Stimulated activated memory B cell treated with anti-CD40 and anti-IgM and Interleukin-4, amounts not matched to agents 10 μg/mL and 1 μg/mL and 100 μg/mL, for 72 hours (primary cell): Measurements from ENCODE around the gene YWHAB.

Experiments
- ATAC-seq: fragments of 150-1000 bp; cut with Tn5 transposase; 2 replicates; pipeline ENCODE4 v1.10.0; 2021
- H3K27ac Mint-ChIP-seq: one replicate; pipeline ENCODE4 v1.8.0; 2022; ENCODE audit warnings: mild to moderate bottlenecking, mixed read lengths
- H3K27me3 Mint-ChIP-seq: one replicate; pipeline ENCODE4 v1.8.0; 2022; ENCODE audit warnings: mixed read lengths
- H3K36me3 Mint-ChIP-seq: one replicate; pipeline ENCODE4 v1.8.0; 2022; ENCODE audit warnings: mixed read lengths
- H3K4me1 Mint-ChIP-seq: one replicate; pipeline ENCODE4 v1.8.0; 2022; ENCODE audit warnings: mixed read lengths
- H3K4me3 Mint-ChIP-seq: one replicate; pipeline ENCODE4 v1.8.0; 2022; ENCODE audit warnings: mild to moderate bottlenecking, moderate library complexity, mixed read lengths
- H3K9me3 Mint-ChIP-seq: one replicate; pipeline ENCODE4 v1.8.0; 2022; ENCODE audit warnings: mixed read lengths

Gene YWHAB

DNA sequence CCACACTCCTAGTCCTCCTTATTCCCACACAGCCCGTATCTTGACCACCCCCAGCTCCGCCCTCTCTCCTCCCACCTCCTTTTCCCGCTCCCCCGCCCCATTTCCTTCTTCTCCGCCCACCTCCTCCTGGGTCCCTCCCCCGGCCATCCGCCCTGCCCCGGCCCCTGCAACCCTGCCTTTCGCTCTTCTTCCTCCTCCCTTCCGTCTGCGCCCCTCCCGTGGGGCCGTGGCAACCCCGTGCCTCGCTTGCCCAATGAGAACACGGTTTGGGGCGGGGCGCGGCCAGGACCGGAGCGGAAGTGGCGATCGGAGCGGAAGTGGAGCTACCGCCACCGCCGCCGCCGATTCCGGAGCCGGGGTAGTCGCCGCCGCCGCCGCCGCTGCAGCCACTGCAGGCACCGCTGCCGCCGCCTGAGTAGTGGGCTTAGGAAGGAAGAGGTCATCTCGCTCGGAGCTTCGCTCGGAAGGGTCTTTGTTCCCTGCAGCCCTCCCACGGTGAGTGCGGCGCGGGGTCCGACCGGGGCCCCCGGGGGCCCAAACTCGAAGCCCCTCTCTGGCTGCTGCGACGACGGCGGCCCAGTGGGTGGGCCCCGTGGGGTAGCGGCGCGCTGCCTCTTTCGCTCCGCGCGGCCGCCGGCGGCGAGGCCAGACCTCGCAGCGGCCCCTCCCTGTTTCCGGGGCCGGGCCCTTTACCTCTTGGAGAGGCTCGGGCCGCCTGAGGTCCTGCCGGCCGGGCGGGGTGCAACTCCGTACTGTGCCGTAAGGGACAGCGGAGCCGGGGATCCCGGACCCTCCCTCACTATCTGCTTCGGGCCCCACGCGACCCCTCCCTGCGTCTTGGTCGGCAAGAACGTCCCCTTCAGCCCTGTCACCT is at the start of gene YWHAB:
TSS of gene YWHAB (plus strand) at position 314 of the 874 bp plus-strand sequence. CDS start 15,829 bp downstream, outside the sequence.
- Mint-ChIP-seq H3K36me3 (no peaks in the 10 kb centered on the region), H3K4me3 (peak within 1 kb of the TSS; percentile 96), H3K27me3 (no peaks in the 10 kb centered on the region), H3K27ac (peak within 1 kb of the TSS; percentile 92), H3K4me1 (peaks cover 56% of the 10 kb centered on the region), H3K9me3 (no peaks in the 10 kb centered on the region)
- ATAC-seq: peak; percentile 99

GRCh38 chr20:44836601-44837120 is 48.8 kb upstream of the YWHAB start:
- no peak for ATAC-seq
- H3K36me3 Mint-ChIP-seq: peaks cover 5% of the 10 kb centered on the region
- no peaks in the 10 kb centered on the region for H3K4me1 Mint-ChIP-seq
- H3K4me3 Mint-ChIP-seq: no peak overlapping the region
- H3K9me3 Mint-ChIP-seq: peaks cover 9% of the 10 kb centered on the region
- H3K27me3 Mint-ChIP-seq: peaks cover 27% of the 10 kb centered on the region
- H3K27ac Mint-ChIP-seq: no peak overlapping the region

DNA sequence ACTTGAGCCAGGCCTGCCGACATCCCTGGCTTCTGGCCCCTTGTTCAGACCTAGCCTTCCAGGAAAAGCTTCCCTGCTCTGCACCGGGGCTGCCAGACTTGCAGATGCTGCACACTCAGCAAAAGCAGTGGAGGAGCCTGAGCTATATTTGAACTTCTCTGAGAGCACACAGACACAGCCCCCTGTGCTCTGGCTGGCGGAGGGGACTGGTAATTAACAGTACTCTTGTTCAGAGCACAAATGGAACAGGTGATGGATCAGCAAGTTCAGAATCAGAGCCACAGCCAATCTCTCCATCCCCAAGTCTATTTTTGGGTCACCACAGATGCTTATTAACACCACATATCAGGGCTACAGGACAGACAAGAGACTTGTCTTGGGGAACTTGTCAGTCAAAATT is 47.6 kb upstream of the YWHAB start:
- ATAC-seq: no peak
- Mint-ChIP-seq H3K4me3 (no peak overlapping the region), H3K9me3 (peaks cover 9% of the 10 kb centered on the region), H3K36me3 (peaks cover 5% of the 10 kb centered on the region), H3K27me3 (peaks cover 27% of the 10 kb centered on the region), H3K4me1 (no peaks in the 10 kb centered on the region), H3K27ac (no peak overlapping the region)

- Mint-ChIP-seq H3K4me3 (no peak overlapping the region), H3K27me3 (peaks cover 32% of the 10 kb centered on the region), H3K27ac (no peak overlapping the region), H3K9me3 (peaks cover 9% of the 10 kb centered on the region), H3K4me1 (no peaks in the 10 kb centered on the region), H3K36me3 (peaks cover 5% of the 10 kb centered on the region)
- ATAC-seq: no peak
Measured at GRCh38 chr20:44838521-44838920, 47.0 kb upstream of the YWHAB start.

DNA sequence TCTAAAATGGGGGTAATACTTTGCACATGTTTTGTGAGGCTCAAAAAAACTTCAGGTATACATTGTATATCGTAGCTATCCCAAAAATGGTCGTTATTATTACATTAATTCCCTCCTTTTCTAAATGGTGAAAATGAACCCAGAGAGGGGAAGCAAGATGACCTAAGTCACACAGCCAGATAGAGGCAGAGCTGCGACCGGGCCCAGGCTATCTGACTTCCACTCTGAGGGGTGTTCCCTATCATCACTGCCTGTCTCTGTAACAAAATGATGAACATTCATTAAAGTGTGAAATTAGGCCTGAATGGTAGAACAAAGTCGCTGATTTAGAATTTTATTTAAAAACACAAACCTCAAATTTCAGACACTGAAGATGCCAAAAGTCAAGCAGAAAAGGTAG is 46.0 kb upstream of the YWHAB start:
- no peak for ATAC-seq
- H3K27me3 Mint-ChIP-seq: peaks cover 42% of the 10 kb centered on the region
- no peaks in the 10 kb centered on the region for H3K4me1 Mint-ChIP-seq
- H3K36me3 Mint-ChIP-seq: peaks cover 5% of the 10 kb centered on the region
- no peak overlapping the region for H3K4me3 Mint-ChIP-seq
- H3K9me3 Mint-ChIP-seq: peaks cover 7% of the 10 kb centered on the region
- H3K27ac Mint-ChIP-seq: no peak overlapping the region

- Mint-ChIP-seq H3K4me3 (no peak overlapping the region), H3K27ac (no peak overlapping the region), H3K36me3 (peaks cover 5% of the 10 kb centered on the region), H3K4me1 (no peaks in the 10 kb centered on the region), H3K9me3 (peaks cover 7% of the 10 kb centered on the region), H3K27me3 (peaks cover 55% of the 10 kb centered on the region)
- no peak for ATAC-seq
Measured at GRCh38 chr20:44840826-44841225, 44.7 kb upstream of the YWHAB start.

- ATAC-seq: no peak
- no peak overlapping the region for H3K4me3 Mint-ChIP-seq
- H3K36me3 Mint-ChIP-seq: peaks cover 5% of the 10 kb centered on the region
- H3K27ac Mint-ChIP-seq: no peak overlapping the region
- H3K4me1 Mint-ChIP-seq: no peaks in the 10 kb centered on the region
- peaks cover 64% of the 10 kb centered on the region for H3K27me3 Mint-ChIP-seq
- peaks cover 7% of the 10 kb centered on the region for H3K9me3 Mint-ChIP-seq
Measured at GRCh38 chr20:44841955-44842354, 43.5 kb upstream of the YWHAB start.

GRCh38 chr20:44843876-44844275 is 41.6 kb upstream of the YWHAB start:
- Mint-ChIP-seq H3K36me3 (peaks cover 5% of the 10 kb centered on the region), H3K27me3 (peaks cover 64% of the 10 kb centered on the region), H3K4me3 (no peak overlapping the region), H3K4me1 (no peaks in the 10 kb centered on the region), H3K27ac (no peak overlapping the region), H3K9me3 (peaks cover 4% of the 10 kb centered on the region)
- no peak for ATAC-seq

GRCh38 chr20:44848254-44849015 is 37.1 kb upstream of the YWHAB start:
- no peak for ATAC-seq
- no peaks in the 10 kb centered on the region for H3K4me1 Mint-ChIP-seq
- H3K27me3 Mint-ChIP-seq: peaks cover 44% of the 10 kb centered on the region
- H3K9me3 Mint-ChIP-seq: no peaks in the 10 kb centered on the region
- no peak overlapping the region for H3K4me3 Mint-ChIP-seq
- H3K36me3 Mint-ChIP-seq: no peaks in the 10 kb centered on the region
- no peak overlapping the region for H3K27ac Mint-ChIP-seq

- H3K27me3 Mint-ChIP-seq: peaks cover 31% of the 10 kb centered on the region
- H3K36me3 Mint-ChIP-seq: no peaks in the 10 kb centered on the region
- ATAC-seq: no peak
- no peak overlapping the region for H3K27ac Mint-ChIP-seq
- no peak overlapping the region for H3K4me3 Mint-ChIP-seq
- no peaks in the 10 kb centered on the region for H3K4me1 Mint-ChIP-seq
- H3K9me3 Mint-ChIP-seq: no peaks in the 10 kb centered on the region
Measured at GRCh38 chr20:44849703-44850102, 35.8 kb upstream of the YWHAB start.

- H3K27me3 Mint-ChIP-seq: peaks cover 26% of the 10 kb centered on the region
- ATAC-seq: no peak
- H3K27ac Mint-ChIP-seq: no peak overlapping the region
- no peaks in the 10 kb centered on the region for H3K9me3 Mint-ChIP-seq
- no peaks in the 10 kb centered on the region for H3K36me3 Mint-ChIP-seq
- no peak overlapping the region for H3K4me3 Mint-ChIP-seq
- no peaks in the 10 kb centered on the region for H3K4me1 Mint-ChIP-seq
Measured at GRCh38 chr20:44850272-44850671, 35.2 kb upstream of the YWHAB start.

- no peaks in the 10 kb centered on the region for H3K9me3 Mint-ChIP-seq
- no peak for ATAC-seq
- H3K27ac Mint-ChIP-seq: no peak overlapping the region
- no peaks in the 10 kb centered on the region for H3K36me3 Mint-ChIP-seq
- H3K27me3 Mint-ChIP-seq: peaks cover 20% of the 10 kb centered on the region
- no peaks in the 10 kb centered on the region for H3K4me1 Mint-ChIP-seq
- no peak overlapping the region for H3K4me3 Mint-ChIP-seq
Measured at GRCh38 chr20:44850837-44851236, 34.7 kb upstream of the YWHAB start.

DNA sequence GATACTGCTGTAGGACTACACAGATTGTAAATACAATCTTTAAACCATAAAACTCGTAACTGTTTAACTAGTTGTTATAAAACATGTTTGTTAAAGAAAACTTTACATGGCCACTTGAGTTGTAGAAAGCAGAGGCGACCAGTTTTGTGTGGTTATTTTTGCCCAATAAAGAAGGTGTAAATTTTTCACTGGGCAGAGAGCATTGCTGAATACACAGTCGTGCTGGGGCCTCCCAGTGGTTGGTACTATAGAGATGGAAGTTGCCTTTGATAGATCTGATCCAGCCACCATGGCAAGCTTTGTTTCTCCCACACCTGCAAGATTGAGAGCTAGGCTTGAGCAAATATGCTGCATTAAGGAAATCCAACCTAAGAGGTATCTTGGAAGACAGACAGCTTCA is 34.0 kb upstream of the YWHAB start:
- H3K36me3 Mint-ChIP-seq: no peaks in the 10 kb centered on the region

GRCh38 chr20:44856442-44856841 is 29.1 kb upstream of the YWHAB start:
- Mint-ChIP-seq H3K4me1 (peaks cover 12% of the 10 kb centered on the region), H3K36me3 (no peaks in the 10 kb centered on the region), H3K9me3 (peaks cover 3% of the 10 kb centered on the region), H3K27ac (no peak overlapping the region), H3K4me3 (no peak overlapping the region), H3K27me3 (no peaks in the 10 kb centered on the region)
- ATAC-seq: no peak

More for the DNA sequence above, 34.0 kb upstream of the YWHAB start:
- no peak for ATAC-seq
- peaks cover 14% of the 10 kb centered on the region for H3K27me3 Mint-ChIP-seq
- H3K27ac Mint-ChIP-seq: no peak overlapping the region
- peaks cover 2% of the 10 kb centered on the region for H3K4me1 Mint-ChIP-seq
- peaks cover under 1% of the 10 kb centered on the region for H3K9me3 Mint-ChIP-seq
- no peak overlapping the region for H3K4me3 Mint-ChIP-seq

- Mint-ChIP-seq H3K27ac (no peak overlapping the region), H3K27me3 (no peaks in the 10 kb centered on the region), H3K4me1 (peaks cover 12% of the 10 kb centered on the region), H3K9me3 (peaks cover 3% of the 10 kb centered on the region), H3K36me3 (no peaks in the 10 kb centered on the region), H3K4me3 (no peak overlapping the region)
- no peak for ATAC-seq
Measured at GRCh38 chr20:44856856-44857448, 28.6 kb upstream of the YWHAB start.
